ENCODE results near the gene LIPT2.

GRCh38 chr11:74487875-74488274 lies 5.6 kb downstream of the LIPT2 start:
- TF ChIP-seq POLR2A (IDR thresholded peaks at IDR 0.05): no peak
- no peak for TF ChIP-seq CTCF (IDR thresholded peaks at IDR 0.05)
- TF ChIP-seq EP300 (IDR thresholded peaks at IDR 0.05): no peak
